HG03565 (cell line): ENCODE results near the gene SPDYE2.
A peak's percentile ranks its signal among the peaks of the same experiment; 100 is the strongest.
"Not testable (repeated sequence)": the region's sequence is repeated elsewhere in the genome, so short reads cannot be mapped to it uniquely, and the experiment has no call there.

Experiments
- ATAC-seq: cut with Tn5 transposase; IDR thresholded peaks from one replicate; pipeline ENCODE4 v1.9.1; 2021; ENCODE audit warnings: mild to moderate bottlenecking, moderate library complexity; ENCODE audit not compliant: unreplicated experiment

SPDYE2 gene

GRCh38 chr7:102550808-102551422 is at the start of gene SPDYE2:
Gene SPDYE2, plus strand, starts transcription at chr7:102551226. Its CDS starts 2,030 bp downstream, at chr7:102553256.
- ATAC-seq = not testable (repeated sequence)

- not testable (repeated sequence) for ATAC-seq
Observed at GRCh38 chr7:102503141-102503540, 47.9 kb upstream of the SPDYE2 start.

GRCh38 chr7:102505298-102506185 is 45.5 kb upstream of the SPDYE2 start:
- not testable (repeated sequence) for ATAC-seq

GRCh38 chr7:102507410-102508088 is 43.5 kb upstream of the SPDYE2 start:
- not testable (repeated sequence) for ATAC-seq

- ATAC-seq = not testable (repeated sequence)
Observed at GRCh38 chr7:102510575-102510974, 40.5 kb upstream of the SPDYE2 start.

- not testable (repeated sequence) for ATAC-seq
Observed at GRCh38 chr7:102511860-102512522, 39.0 kb upstream of the SPDYE2 start.

- ATAC-seq = not testable (repeated sequence)
Observed at GRCh38 chr7:102512642-102513221, 38.3 kb upstream of the SPDYE2 start.

GRCh38 chr7:102514881-102515721 is 35.9 kb upstream of the SPDYE2 start:
- peak; percentile 53 for ATAC-seq

- not testable (repeated sequence) for ATAC-seq
Observed at GRCh38 chr7:102515889-102516288, 35.1 kb upstream of the SPDYE2 start.

- not testable (repeated sequence) for ATAC-seq
Observed at GRCh38 chr7:102516951-102517350, 34.1 kb upstream of the SPDYE2 start.

- peak; percentile 48 for ATAC-seq
Observed at GRCh38 chr7:102517550-102518147, 33.4 kb upstream of the SPDYE2 start, which contains the start of gene RASA4B. Gene RASA4B, minus strand, starts transcription at chr7:102517777. Its CDS starts 67 bp downstream, at chr7:102517710.

GRCh38 chr7:102520797-102521196 is 30.2 kb upstream of the SPDYE2 start:
- ATAC-seq = not testable (repeated sequence)

GRCh38 chr7:102524803-102525202 is 26.2 kb upstream of the SPDYE2 start:
- ATAC-seq = not testable (repeated sequence)

GRCh38 chr7:102527182-102527581 is 23.8 kb upstream of the SPDYE2 start:
- not testable (repeated sequence) for ATAC-seq

- not testable (repeated sequence) for ATAC-seq
Observed at GRCh38 chr7:102527822-102528793, 22.9 kb upstream of the SPDYE2 start.

- not testable (repeated sequence) for ATAC-seq
Observed at GRCh38 chr7:102531583-102531982, 19.4 kb upstream of the SPDYE2 start.

GRCh38 chr7:102532127-102532526 is 18.9 kb upstream of the SPDYE2 start:
- not testable (repeated sequence) for ATAC-seq
